Measurements from ENCODE around the gene EML6.

The EML6 gene

GRCh38 chr2:54912305-54912704 is 188.8 kb downstream of the EML6 start:
- no peak for DNase-seq (ENCODE audit: low read depth in 2 of 2)

GRCh38 chr2:54912893-54913292 is 189.4 kb downstream of the EML6 start:
- DNase-seq (ENCODE audit: low read depth in 2 of 2), result no peak

GRCh38 chr2:54914637-54915036 is 191.2 kb downstream of the EML6 start:
- no peak for DNase-seq (ENCODE audit: low read depth in 2 of 2)

GRCh38 chr2:54915101-54915500 is 191.6 kb downstream of the EML6 start:
- no peak for DNase-seq (ENCODE audit: low read depth in 2 of 2)

- DNase-seq (ENCODE audit: low read depth in 2 of 2), result no peak
Observed at GRCh38 chr2:54916637-54917036, 193.2 kb downstream of the EML6 start.

- DNase-seq (ENCODE audit: low read depth in 2 of 2), result no peak
Observed at GRCh38 chr2:54918647-54919280, 195.3 kb downstream of the EML6 start.

GRCh38 chr2:54920660-54921059 is 197.2 kb downstream of the EML6 start:
- no peak for DNase-seq (ENCODE audit: low read depth in 2 of 2)

GRCh38 chr2:54924121-54924520 is 200.7 kb downstream of the EML6 start:
- DNase-seq (ENCODE audit: low read depth in 2 of 2), result no peak

GRCh38 chr2:54925022-54925421 is 201.6 kb downstream of the EML6 start:
- no peak for DNase-seq (ENCODE audit: low read depth in 2 of 2)

GRCh38 chr2:54927085-54927750 is 203.8 kb downstream of the EML6 start:
- DNase-seq (ENCODE audit: low read depth in 2 of 2), result no peak

- DNase-seq (ENCODE audit: low read depth in 2 of 2), result no peak
Observed at GRCh38 chr2:54927751-54928615, 204.5 kb downstream of the EML6 start.

GRCh38 chr2:54928719-54929118 is 205.3 kb downstream of the EML6 start:
- DNase-seq (ENCODE audit: low read depth in 2 of 2), result no peak

- no peak for DNase-seq (ENCODE audit: low read depth in 2 of 2)
Observed at GRCh38 chr2:54931473-54931872, 208.0 kb downstream of the EML6 start.

GRCh38 chr2:54935389-54935788 is 211.9 kb downstream of the EML6 start:
- no peak for DNase-seq (ENCODE audit: low read depth in 2 of 2)

GRCh38 chr2:54936766-54937165 is 213.3 kb downstream of the EML6 start:
- DNase-seq (ENCODE audit: low read depth in 2 of 2), result no peak

- DNase-seq (ENCODE audit: low read depth in 2 of 2), result no peak
Observed at GRCh38 chr2:54939446-54940118, 216.1 kb downstream of the EML6 start.

- no peak for DNase-seq (ENCODE audit: low read depth in 2 of 2)
Observed at GRCh38 chr2:54940723-54941122, 217.3 kb downstream of the EML6 start.

GRCh38 chr2:54941248-54941984 is 218.0 kb downstream of the EML6 start:
- no peak for DNase-seq (ENCODE audit: low read depth in 2 of 2)

GRCh38 chr2:54942373-54942772 is 218.9 kb downstream of the EML6 start:
- no peak for DNase-seq (ENCODE audit: low read depth in 2 of 2)

GRCh38 chr2:54944724-54945326 is 221.4 kb downstream of the EML6 start:
- DNase-seq (ENCODE audit: low read depth in 2 of 2), result no peak

Data from stimulated activated CD4-positive, alpha-beta T cell treated with anti-CD3 and anti-CD28 coated beads, Interleukin-4, amount 100 ng/mL, for 48 hours (primary cell).